Esophagus (tissue), 2 donors: ENCODE results near the gene ESR2. TPM values are rescaled to one million over a fixed set of nuclear protein-coding genes. Genes with fewer than 3 reads are reported as not detected.
"Not testable (repeated sequence)": the region's sequence is repeated elsewhere in the genome, so short reads cannot be mapped to it uniquely, and the experiment has no call there.

Experiments
- H3K27ac ChIP-seq, 2 donors: one replicate each; pipeline ENCODE4 v1.5.1; 2013; ENCODE audit warnings: low read depth in 2 of 2, mild to moderate bottlenecking in 2 of 2, inconsistent platforms in 1 of 2, low read length in 1 of 2, moderate library complexity in 1 of 2
- H3K27me3 ChIP-seq, 2 donors: one replicate each; pipeline ENCODE4 v1.6.1; 2013; ENCODE audit warnings: low read length in 2 of 2, control low read depth in 1 of 2, mild to moderate bottlenecking in 1 of 2; ENCODE audit not compliant: insufficient read depth in 2 of 2, control insufficient read depth in 1 of 2
- H3K36me3 ChIP-seq, 2 donors: one replicate each; pipeline ENCODE4 v1.6.1; 2013; ENCODE audit warnings: low read length in 1 of 2; ENCODE audit not compliant: control insufficient read depth in 2 of 2, insufficient read depth in 2 of 2
- H3K4me1 ChIP-seq, 2 donors: one replicate each; pipeline ENCODE4 v1.6.1; 2013; ENCODE audit warnings: low read length in 1 of 2; ENCODE audit not compliant: control insufficient read depth in 2 of 2, insufficient read depth in 2 of 2
- H3K4me3 ChIP-seq, 2 donors: one replicate each; pipeline ENCODE4 v1.5.1; 2013; ENCODE audit warnings: low read length in 2 of 2, mild to moderate bottlenecking in 2 of 2, low read depth in 1 of 2, moderate library complexity in 1 of 2
- H3K9me3 ChIP-seq, 2 donors: one replicate each; pipeline ENCODE4 v1.6.1; 2013; ENCODE audit warnings: mild to moderate bottlenecking in 2 of 2, low read depth in 1 of 2, low read length in 1 of 2, moderate library complexity in 1 of 2; ENCODE audit not compliant: control insufficient read depth in 2 of 2, insufficient read depth in 1 of 2
- WGBS, 2 donors: extraction: QIAGEN DNeasy Blood & Tissue Kit; methylation state at CpG; one replicate each; pipeline ENCODE4 v1.1.7; 2013; 5-methylcytosine and 5-hydroxymethylcytosine counted together
- polyA plus RNA-seq, 2 donors: library from polyadenylated mRNA; stranded (reverse); fragments of 200-250 nt; gene quantifications; one replicate each; pipeline ENCODE4 v1.2.3, GENCODE V29; 2013
- donor health status: healthy with polysubstance abuse.
- donor health status: Bipolar disorder and iron deficiency.

Gene ESR2
- polyA plus RNA-seq: under 1 TPM; 0.15 to 0.20 TPM

- peaks cover 0 to 2% of the 10 kb centered on the region in 2 donors for H3K9me3 ChIP-seq
- peak within 1 kb of the TSS in 1 of 2 donors; percentile 3 for H3K27ac ChIP-seq
- no peaks in the 10 kb centered on the region for H3K36me3 ChIP-seq
- 2% methylated on average over 49 of the region's 49 CpGs for WGBS, 2 donors
- H3K27me3 ChIP-seq: no peaks in the 10 kb centered on the region
- peak within 1 kb of the TSS; percentile 46 to 63 for H3K4me3 ChIP-seq
- H3K4me1 ChIP-seq: peaks cover 7 to 8% of the 10 kb centered on the region in 2 donors
Measured at GRCh38 chr14:64293976-64294671, at the start of gene ESR2. Gene ESR2, minus strand, starts transcription at chr14:64294371. Its CDS starts 11,386 bp downstream, at chr14:64282985.

- Histone ChIP-seq H3K27me3 (no peaks in the 10 kb centered on the region), H3K27ac (no peak overlapping the region), H3K36me3 (no peaks in the 10 kb centered on the region), H3K4me1 (no peaks in the 10 kb centered on the region), H3K9me3 (peaks cover 0 to 3% of the 10 kb centered on the region in 2 donors), H3K4me3 (no peak overlapping the region)
- 94 to 97% methylated on average over 8 of the region's 8 CpGs for WGBS, 2 donors
Measured at GRCh38 chr14:64340560-64341196, 46.5 kb upstream of the ESR2 start.

- H3K27ac ChIP-seq: peak overlapping the region; percentile 88 to 92
- peak overlapping the region; percentile 66 to 69 for H3K4me3 ChIP-seq
- 0 to 1% methylated on average over 29 to 43 of the region's 49 CpGs for WGBS, 2 donors
Measured at GRCh38 chr14:64338616-64339316, 44.6 kb upstream of the ESR2 start.

GRCh38 chr14:64337888-64338615 is 43.9 kb upstream of the ESR2 start:
- Histone ChIP-seq H3K9me3 (peaks cover 0 to 3% of the 10 kb centered on the region in 2 donors), H3K4me3 (peak overlapping the region; percentile 66 to 69), H3K27ac (peak overlapping the region; percentile 82 to 87), H3K27me3 (no peaks in the 10 kb centered on the region), H3K36me3 (no peaks in the 10 kb centered on the region), H3K4me1 (no peaks in the 10 kb centered on the region)
- 0 to 1% methylated on average over 48 to 49 of the region's 49 CpGs for WGBS, 2 donors

More at GRCh38 chr14:64338616-64339316, 44.6 kb upstream of the ESR2 start:
- Histone ChIP-seq H3K36me3 (no peaks in the 10 kb centered on the region), H3K27me3 (no peaks in the 10 kb centered on the region), H3K9me3 (peaks cover 0 to 3% of the 10 kb centered on the region in 2 donors), H3K4me1 (no peaks in the 10 kb centered on the region)

GRCh38 chr14:64329149-64329548 is 35.0 kb upstream of the ESR2 start:
- Histone ChIP-seq H3K4me3 (no peak overlapping the region), H3K36me3 (no peaks in the 10 kb centered on the region), H3K27me3 (no peaks in the 10 kb centered on the region), H3K27ac (no peak overlapping the region), H3K9me3 (no peaks in the 10 kb centered on the region), H3K4me1 (no peaks in the 10 kb centered on the region)
- WGBS, 2 donors: 77 to 87% methylated on average over 3 of the region's 3 CpGs

- Histone ChIP-seq H3K4me1 (no peaks in the 10 kb centered on the region), H3K9me3 (no peaks in the 10 kb centered on the region), H3K36me3 (no peaks in the 10 kb centered on the region), H3K27ac (no peak overlapping the region), H3K4me3 (no peak overlapping the region), H3K27me3 (no peaks in the 10 kb centered on the region)
- WGBS, 2 donors: 89 to 94% methylated on average over 2 of the region's 2 CpGs
Measured at GRCh38 chr14:64326502-64326901, 32.3 kb upstream of the ESR2 start.

GRCh38 chr14:64324895-64325294 is 30.7 kb upstream of the ESR2 start:
- WGBS, 2 donors: 62 to 76% methylated on average over 1 of the region's 1 CpG
- no peaks in the 10 kb centered on the region for H3K4me1 ChIP-seq
- H3K4me3 ChIP-seq: no peak overlapping the region
- H3K36me3 ChIP-seq: no peaks in the 10 kb centered on the region
- H3K27me3 ChIP-seq: no peaks in the 10 kb centered on the region
- H3K9me3 ChIP-seq: no peaks in the 10 kb centered on the region
- H3K27ac ChIP-seq: no peak overlapping the region

GRCh38 chr14:64324461-64324860 is 30.3 kb upstream of the ESR2 start:
- 28 to 43% methylated on average over 1 of the region's 1 CpG for WGBS, 2 donors
- Histone ChIP-seq H3K9me3 (no peaks in the 10 kb centered on the region), H3K27ac (no peak overlapping the region), H3K36me3 (no peaks in the 10 kb centered on the region), H3K4me1 (no peaks in the 10 kb centered on the region), H3K27me3 (no peaks in the 10 kb centered on the region), H3K4me3 (no peak overlapping the region)

GRCh38 chr14:64320362-64320761 is 26.2 kb upstream of the ESR2 start:
- H3K4me3 ChIP-seq, H3K27me3 ChIP-seq: not testable (repeated sequence)
- WGBS, 2 donors: 76 to 82% methylated on average over 5 of the region's 5 CpGs

More at GRCh38 chr14:64320362-64320761, 26.2 kb upstream of the ESR2 start:
- H3K36me3 ChIP-seq, H3K27ac ChIP-seq, H3K9me3 ChIP-seq, H3K4me1 ChIP-seq: not testable (repeated sequence)
